B cell (primary cell): Measurements from ENCODE around the gene COL1A1. TPM values are rescaled to one million over a fixed set of nuclear protein-coding genes. Genes with fewer than 3 reads are reported as not detected.

ENCODE experiments used
- ATAC-seq: fragments of 200-7000 bp; cut with Tn5 transposase; one replicate; pipeline ENCODE4 v1.10.0; 2021; ENCODE audit warnings: low read depth, mild to moderate bottlenecking, moderate number of reproducible peaks, moderate library complexity
- CTCF ChIA-PET: fragments of 350-600 bp; sonication (Branson Sonifier 250); formaldehyde crosslinking; loops from one replicate; lab custom pipeline; 2021; ENCODE audit warnings: antibody characterized with exemption, inconsistent platforms; lab: Charles Lee
- POLR2A ChIA-PET: fragments of 350-600 bp; sonication (Branson Sonifier 250); formaldehyde crosslinking; loops from one replicate; lab custom pipeline; 2021; ENCODE audit warnings: antibody characterized with exemption; lab: Charles Lee
- DNase-seq: peaks from one replicate; pipeline ENCODE4 v3.0.0; 2013
- H2AFZ ChIP-seq: 2 replicates; pipeline ENCODE4 v1.6.1; 2012; ENCODE audit warnings: mild to moderate bottlenecking, low read depth, low read length; ENCODE audit not compliant: insufficient read depth, poor library complexity, severe bottlenecking
- H3K27ac ChIP-seq, 2 donors: 1 replicate in 1 of 2; 2 replicates in 1 of 2; pipeline ENCODE4 v1.5.1; 2012 to 2013; ENCODE audit warnings: low read length in 2 of 2, mild to moderate bottlenecking in 2 of 2, moderate library complexity in 1 of 2
- H3K27me3 ChIP-seq, 4 experiments: fragments of 200-600 bp in 1 of 4; sonication (generic) in 1 of 4; replicated peaks in 1 of 4; 1 replicate in 2 of 4; 2 replicates in 2 of 4; pipeline versions ENCODE4 v1.6.1 to v1.7.0; 2013 to 2016; ENCODE audit warnings: low read length in 3 of 4, mild to moderate bottlenecking in 2 of 4, mixed read lengths in 1 of 4, moderate library complexity in 1 of 4; ENCODE audit not compliant: insufficient read depth in 4 of 4, control insufficient read depth in 3 of 4; ENCODE audit errors: control extremely low read depth in 1 of 4
- H3K36me3 ChIP-seq, 2 experiments: replicated peaks in 1 of 2; 1 replicate in 1 of 2; 2 replicates in 1 of 2; pipeline versions ENCODE4 v1.6.1 to v1.7.1; 2013; ENCODE audit warnings: low read length in 1 of 2; ENCODE audit not compliant: insufficient read depth in 2 of 2, control insufficient read depth in 1 of 2; ENCODE audit errors: control extremely low read depth in 1 of 2, extremely low read depth in 1 of 2
- H3K4me1 ChIP-seq, 2 donors: fragments of 200-600 bp in 1 of 2; sonication (generic) in 1 of 2; 1 replicate in 1 of 2; 2 replicates in 1 of 2; pipeline versions ENCODE4 v1.5.1 to v1.6.1; 2013 to 2017; ENCODE audit warnings: low read length in 2 of 2; ENCODE audit not compliant: control insufficient read depth in 2 of 2, insufficient read depth in 2 of 2
- H3K4me2 ChIP-seq: replicated peaks from 2 replicates; pipeline ENCODE3; 2012; ENCODE audit warnings: mild to moderate bottlenecking, low read depth, low read length; ENCODE audit not compliant: poor library complexity, severe bottlenecking
- H3K4me3 ChIP-seq, 5 experiments: fragments of 200-600 bp in 1 of 5; sonication (generic) in 1 of 5; 1 replicate in 3 of 5; 2 replicates in 2 of 5; pipeline versions ENCODE4 v1.5.1 to v1.7.0; 2011 to 2016; ENCODE audit warnings: low read length in 4 of 5, mild to moderate bottlenecking in 4 of 5, low read depth in 2 of 5, control low read depth in 1 of 5, moderate library complexity in 1 of 5; ENCODE audit not compliant: insufficient read depth in 1 of 5; ENCODE audit errors: control extremely low read depth in 1 of 5, extremely low read depth in 1 of 5
- H3K79me2 ChIP-seq: fragments of 200-600 bp; sonication (generic); one replicate; pipeline ENCODE4 v1.6.0; 2016; ENCODE audit warnings: low read length; ENCODE audit not compliant: control insufficient read depth, insufficient read depth
- H3K9ac ChIP-seq: fragments of 200-600 bp; sonication (generic); 2 replicates; pipeline ENCODE4 v1.6.1; 2017; ENCODE audit warnings: mild to moderate bottlenecking, low read length, moderate library complexity
- H3K9me3 ChIP-seq, 3 donors: one replicate each; pipeline versions ENCODE4 v1.6.1 to v1.7.1; 2013; ENCODE audit warnings: low read length in 2 of 3; ENCODE audit not compliant: control insufficient read depth in 2 of 3, insufficient read depth in 1 of 3; ENCODE audit errors: control extremely low read depth in 1 of 3
- H4K20me1 ChIP-seq: 2 replicates; pipeline ENCODE4 v1.6.0; 2012; ENCODE audit warnings: mild to moderate bottlenecking, low read length; ENCODE audit not compliant: insufficient read depth, control insufficient read depth, poor library complexity, severe bottlenecking
- H3K27ac Mint-ChIP-seq: one replicate; pipeline ENCODE4 v1.8.0; 2021; ENCODE audit warnings: mixed read lengths
- H3K27me3 Mint-ChIP-seq: one replicate; pipeline ENCODE4 v1.8.0; 2021; ENCODE audit warnings: mixed read lengths
- H3K4me1 Mint-ChIP-seq: one replicate; pipeline ENCODE4 v1.8.0; 2021; ENCODE audit warnings: mixed read lengths
- H3K4me3 Mint-ChIP-seq: one replicate; pipeline ENCODE4 v1.8.0; 2021; ENCODE audit warnings: mixed read lengths
- H3K9me3 Mint-ChIP-seq: one replicate; pipeline ENCODE4 v1.8.0; 2022; ENCODE audit warnings: mixed read lengths; ENCODE audit not compliant: insufficient read depth
- CTCF ChIP-seq: fragments of 200-600 bp; IDR thresholded peaks from one replicate; pipeline ENCODE4 v1.8.0; 2022; ENCODE audit warnings: antibody characterized with exemption, mild to moderate bottlenecking
- EZH2 ChIP-seq: IDR thresholded peaks from 2 replicates; pipeline ENCODE4 v1.6.1; 2012; ENCODE audit warnings: borderline replicate concordance, low read depth, mild to moderate bottlenecking, moderate library complexity, low read length; ENCODE audit not compliant: insufficient read depth, poor library complexity, severe bottlenecking
- WGBS: methylation state at CpG from one replicate; pipeline ENCODE4 v1.1.5; 2013; ENCODE audit warnings: missing lambda C conversion rate; ENCODE audit not compliant: insufficient coverage; 5-methylcytosine and 5-hydroxymethylcytosine counted together
- intact Hi-C: fragments of 100-400 bp; cut with micrococcal nuclease; formaldehyde crosslinking; loops from one replicate; pipeline ENCODE4 v1.10.0; 2022
- polyA plus RNA-seq: library from polyadenylated mRNA; depleted of rRNA; stranded (reverse); fragments of >200 nt; gene quantifications from 2 replicates; pipeline ENCODE4 v1.2.3, GENCODE V29; 2012
- total RNA-seq, 2 donors: library from RNA; stranded (reverse); fragments of 120-200 nt in 1 of 2; gene quantifications; 1 replicate in 1 of 2; 2 replicates in 1 of 2; pipeline versions ENCODE4 v1.2.3 to v1.2.4, GENCODE V29; 2013 to 2022

The COL1A1 gene
- total and polyA plus RNA-seq, 2 donors (not counting 1 experiment from before 2014, with no cell fraction given) = 0.66 to 9.1 TPM

- intact Hi-C loops = no loop called here
- CTCF ChIA-PET = interaction anchor here (1.3 to 7.3 kb wide), 2 partner anchors 8 to 112 kb away, joined by 3 to 65 read pairs; no protein-coding TSS in a partner anchor
- 100% methylated on average over 2 of the region's 7 CpGs for WGBS
Measured at GRCh38 chr17:50205963-50206505, 4.6 kb upstream of the COL1A1 start.

More at GRCh38 chr17:50205963-50206505, 4.6 kb upstream of the COL1A1 start:
- Histone ChIP-seq H3K4me1 (peaks cover 3 to 6% of the 10 kb centered on the region in 2 donors), H3K9me3 (peaks cover 0 to 7% (median 0%) of the 10 kb centered on the region in 3 donors), H3K27ac (no peak overlapping the region), H4K20me1 (no peaks in the 10 kb centered on the region), H3K4me3 (no peak overlapping the region), H3K9ac (no peak overlapping the region), H2AFZ (no peak overlapping the region), H3K27me3 (peaks cover 0 to 52% (median 14%) of the 10 kb centered on the region in 4 experiments), H3K79me2 (no peaks in the 10 kb centered on the region), H3K36me3 (no peaks in the 10 kb centered on the region), H3K4me2 (no peak overlapping the region)
- TF ChIP-seq EZH2 (no peak), CTCF (no peak)
- no peaks in the 10 kb centered on the region for H3K9me3 Mint-ChIP-seq
- H3K4me3 Mint-ChIP-seq = no peak overlapping the region
- H3K4me1 Mint-ChIP-seq = peaks cover 6% of the 10 kb centered on the region
- no peak overlapping the region for H3K27ac Mint-ChIP-seq
- peaks cover 67% of the 10 kb centered on the region for H3K27me3 Mint-ChIP-seq
- POLR2A ChIA-PET = interaction anchor here (0.6 kb wide), 1 partner anchor 60 kb away, joined by 3 read pairs; no protein-coding TSS in a partner anchor
- no peak for DNase-seq
- ATAC-seq = no peak
